Caki2 (cell line): ENCODE data around the gene UHRF2. TPM values are rescaled to one million over a fixed set of nuclear protein-coding genes. Genes with fewer than 3 reads are reported as not detected.
"Not testable (repeated sequence)": the region's sequence is repeated elsewhere in the genome, so short reads cannot be mapped to it uniquely, and the experiment has no call there.

Experiments
- DNase-seq: peaks from one replicate; pipeline ENCODE4 v3.0.0-alpha.2; 2015; ENCODE audit warnings: low read depth
- in situ Hi-C: cut with HindIII; loops from 2 replicates; pipeline ENCODE4 v1.10.0; 2016; ENCODE audit warnings: low sequenced_read_pairs, low pct_unique_long_range_greater_than_20kb, mixed read lengths
- total RNA-seq: library from RNA; depleted of rRNA; stranded (reverse); fragments of >200 nt; shearing (Covaris generic); gene quantifications from 2 replicates; pipeline ENCODE4 v1.2.3, GENCODE V29; 2014; ENCODE audit warnings: low replicate concordance

UHRF2 gene
- total RNA-seq, 1 experiment from 2014 or later: 4.8 TPM

DNA sequence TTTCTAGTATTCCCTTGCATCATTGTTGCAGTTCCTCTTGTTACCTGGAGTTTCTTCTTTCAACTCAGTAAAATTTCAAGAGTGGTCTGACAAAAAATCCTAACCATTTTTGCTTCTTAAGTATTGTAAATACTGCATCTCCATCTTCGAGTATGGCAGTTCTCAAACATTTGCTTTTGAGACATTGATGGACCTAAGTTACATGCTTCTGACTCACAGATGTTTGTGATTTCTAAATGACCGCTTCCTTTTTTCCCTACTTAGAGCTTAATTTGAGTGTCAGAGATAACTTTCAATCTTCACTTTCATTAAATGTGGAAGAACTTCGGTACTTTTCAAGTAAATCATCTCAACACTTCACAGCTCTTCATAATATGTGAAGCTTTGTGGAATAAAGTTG, 4.2 kb downstream of the UHRF2 start:
- in situ Hi-C loops: no loop called here
- no peak for DNase-seq

GRCh38 chr9:6418764-6419163, 5.8 kb downstream of the UHRF2 start:
- in situ Hi-C loops: no loop called here
- DNase-seq: no peak

- in situ Hi-C loops: no loop called here
- DNase-seq: no peak
Observed at GRCh38 chr9:6424940-6425339, 11.9 kb downstream of the UHRF2 start.

- DNase-seq: no peak
- in situ Hi-C loops: no loop called here
Observed at GRCh38 chr9:6426117-6426516, 13.1 kb downstream of the UHRF2 start.

DNA sequence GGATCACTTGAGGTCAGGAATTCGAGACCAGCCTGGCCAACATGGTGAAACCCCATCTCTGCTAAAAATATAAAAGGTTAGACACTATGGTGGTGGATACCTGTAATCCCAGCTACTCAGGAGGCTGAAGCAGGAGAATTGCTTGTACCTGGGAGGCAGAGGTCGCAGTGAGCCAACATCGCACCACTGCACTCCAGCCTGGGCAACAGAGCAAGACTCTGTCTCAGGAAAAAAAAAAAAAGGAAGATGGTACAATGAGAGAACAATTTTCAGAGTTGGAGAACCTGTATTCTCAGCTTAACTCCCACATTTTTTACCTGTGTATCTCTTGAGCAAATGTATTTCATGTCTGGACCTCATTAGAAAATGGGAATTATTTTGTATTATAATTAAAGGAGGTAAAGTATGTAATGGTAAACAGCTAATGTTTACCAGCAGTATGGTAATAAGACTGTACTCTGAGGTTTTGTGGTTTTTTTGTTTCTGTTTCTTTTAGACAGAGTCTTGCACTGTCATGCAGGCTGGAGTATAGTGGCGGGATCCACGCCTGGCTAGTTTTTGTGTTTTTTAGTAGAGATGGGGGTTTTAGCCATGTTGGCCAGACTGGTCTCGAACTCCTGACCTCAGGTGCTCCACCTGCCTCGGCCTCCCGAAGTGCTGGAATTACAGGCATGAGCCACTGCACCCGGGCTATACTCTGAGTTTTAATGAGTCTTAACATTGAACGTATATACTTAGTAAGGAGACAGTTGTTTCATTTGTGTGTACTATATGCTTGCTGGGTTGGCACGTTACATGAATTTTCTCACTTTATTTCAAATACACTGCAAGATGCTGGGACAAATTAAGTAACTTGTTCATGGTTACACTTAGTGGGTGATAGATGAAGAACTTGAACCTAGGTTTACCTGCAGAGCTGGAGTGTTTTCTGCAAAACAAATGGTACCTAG, 16.2 kb downstream of the UHRF2 start:
- in situ Hi-C loops: no loop called here
- peak; percentile 39 for DNase-seq

DNA sequence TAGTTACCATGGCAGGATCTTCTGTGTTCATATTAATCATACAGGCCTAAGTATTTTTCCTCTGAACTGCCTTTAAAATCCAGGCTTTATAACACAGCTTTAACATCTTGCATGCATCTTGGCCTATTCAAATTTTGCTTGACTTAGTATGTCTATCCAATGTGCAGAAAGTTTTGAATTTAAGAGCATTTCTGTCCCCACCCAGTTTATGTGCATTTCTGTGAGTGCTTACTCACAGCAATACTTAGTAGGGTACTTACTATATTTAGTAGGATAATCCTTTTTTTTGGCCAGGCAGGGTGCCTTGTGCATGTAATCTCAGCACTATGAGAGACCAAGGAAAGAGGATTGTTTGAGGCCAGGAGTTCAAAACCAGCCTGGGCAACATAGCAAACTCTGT, 18.0 kb downstream of the UHRF2 start:
- DNase-seq: no peak
- in situ Hi-C loops: no loop called here

DNA sequence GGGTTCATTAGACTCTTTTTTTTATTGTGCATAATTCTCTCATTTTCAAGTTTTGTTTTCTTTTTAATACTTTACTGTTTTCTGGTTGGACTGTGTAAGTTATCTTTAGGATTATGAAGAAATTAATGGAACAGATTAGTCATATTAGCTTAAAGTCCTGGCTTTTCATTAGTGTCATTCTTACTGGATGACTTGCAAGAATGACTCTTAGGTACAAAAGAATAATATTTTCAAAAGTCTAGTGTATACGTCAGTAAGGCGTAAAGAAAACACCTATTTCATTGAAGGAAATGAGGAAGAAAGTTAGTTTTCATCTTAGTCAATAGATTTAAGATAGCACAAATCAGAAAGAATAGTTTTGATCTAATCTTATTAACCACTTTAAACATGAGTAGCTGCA, 20.4 kb downstream of the UHRF2 start:
- in situ Hi-C loops: no loop called here
- peak; percentile 40 for DNase-seq

DNA sequence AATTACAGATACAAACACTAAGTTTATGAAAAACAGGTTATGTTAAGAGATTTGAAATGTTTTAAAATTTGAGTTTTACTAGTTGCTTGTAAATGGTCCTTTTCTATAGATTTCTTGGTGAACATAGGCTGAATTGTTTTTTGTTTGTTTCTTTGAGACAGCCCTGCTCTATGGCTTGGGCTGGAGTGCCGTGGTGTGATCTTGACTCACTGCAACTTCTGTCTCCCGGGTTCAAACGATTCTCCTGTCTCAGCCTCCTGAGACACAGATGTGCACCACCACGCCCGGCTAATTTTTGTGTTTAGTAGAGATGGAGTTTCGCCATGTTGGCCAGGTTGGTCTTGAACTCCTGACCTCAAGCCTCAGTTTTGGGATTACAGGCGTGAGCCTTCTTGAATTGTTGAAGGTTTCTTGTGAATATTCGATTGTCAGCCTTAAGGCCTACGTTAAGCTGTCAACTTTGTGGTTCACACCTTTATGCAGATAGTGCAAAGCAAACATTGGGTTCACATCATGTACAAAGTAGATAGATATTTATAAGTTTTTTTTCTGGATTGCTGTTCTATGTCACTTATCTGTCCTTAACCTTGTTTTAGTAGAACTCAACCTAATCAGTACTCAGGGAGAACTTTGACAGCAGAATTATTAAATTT, 26.2 kb downstream of the UHRF2 start:
- in situ Hi-C loops: no loop called here
- DNase-seq: no peak

GRCh38 chr9:6440405-6440804, 27.4 kb downstream of the UHRF2 start:
- in situ Hi-C loops: no loop called here

GRCh38 chr9:6441269-6441668, 28.3 kb downstream of the UHRF2 start:
- in situ Hi-C loops: no loop called here
- peak; percentile 5 for DNase-seq

More at GRCh38 chr9:6440405-6440804, 27.4 kb downstream of the UHRF2 start:
- no peak for DNase-seq

- no peak for DNase-seq
- in situ Hi-C loops: no loop called here
Observed at GRCh38 chr9:6443661-6444060, 30.7 kb downstream of the UHRF2 start.

DNA sequence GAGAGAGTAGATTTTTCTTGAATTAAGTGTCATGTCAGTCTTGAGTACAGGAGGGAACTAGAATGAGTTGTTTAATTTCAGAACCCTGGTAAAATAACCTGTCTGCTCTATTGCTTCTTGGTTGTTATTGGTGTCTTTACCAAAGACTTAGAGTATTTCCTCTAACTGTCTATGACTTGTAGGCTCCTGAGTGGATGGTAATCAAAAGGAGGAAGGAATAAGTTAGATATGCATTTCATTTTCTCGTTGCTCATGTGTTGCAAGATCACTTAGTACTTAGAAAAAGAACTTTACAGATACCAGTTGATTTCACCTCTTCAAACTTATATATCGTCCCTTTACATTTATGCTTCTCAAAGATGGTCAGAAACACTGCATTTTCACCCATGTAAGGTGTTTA, 31.1 kb downstream of the UHRF2 start:
- in situ Hi-C loops: no loop called here

DNA sequence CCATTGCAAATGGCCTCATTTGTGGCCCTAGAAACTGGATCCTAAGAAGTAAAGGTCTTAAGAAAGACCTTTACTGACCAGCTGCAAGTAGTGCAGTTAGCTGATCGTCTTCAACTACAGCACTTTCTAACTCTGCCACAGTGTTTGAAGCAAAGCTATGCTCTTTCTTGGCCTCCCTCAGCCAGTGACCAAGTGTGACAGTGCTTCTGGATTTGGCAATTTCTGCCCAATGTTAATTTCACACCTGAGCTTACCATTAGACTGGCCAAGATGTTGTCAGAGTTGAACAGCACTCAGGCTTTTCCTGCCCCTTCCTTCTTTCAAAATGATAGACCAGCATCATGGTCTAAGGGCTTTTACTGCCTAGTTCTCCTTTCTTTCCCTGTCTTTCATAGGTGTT, 36.1 kb downstream of the UHRF2 start:
- in situ Hi-C loops: no loop called here
- DNase-seq: no peak

More for the DNA sequence above, 31.1 kb downstream of the UHRF2 start:
- no peak for DNase-seq

DNA sequence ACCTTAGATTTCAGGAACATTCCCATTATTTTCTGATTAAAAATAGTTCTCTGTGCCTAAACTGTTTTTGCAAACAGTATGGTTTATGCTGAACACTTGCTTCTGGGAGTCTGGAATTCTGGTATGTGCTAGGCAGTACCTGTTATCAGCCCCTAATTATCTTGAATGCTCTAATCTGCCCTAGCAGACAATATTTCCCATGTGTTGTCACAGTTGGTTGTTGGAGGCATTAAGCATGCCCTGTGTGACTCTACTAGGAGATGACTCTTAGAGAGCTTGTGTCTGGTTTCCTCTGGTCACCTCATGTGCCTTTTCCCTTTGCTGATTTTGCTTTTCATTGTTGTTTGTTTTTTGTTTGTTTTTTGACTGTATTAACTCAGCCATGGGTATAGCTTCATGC, 36.6 kb downstream of the UHRF2 start:
- in situ Hi-C loops: no loop called here
- DNase-seq: no peak

DNA sequence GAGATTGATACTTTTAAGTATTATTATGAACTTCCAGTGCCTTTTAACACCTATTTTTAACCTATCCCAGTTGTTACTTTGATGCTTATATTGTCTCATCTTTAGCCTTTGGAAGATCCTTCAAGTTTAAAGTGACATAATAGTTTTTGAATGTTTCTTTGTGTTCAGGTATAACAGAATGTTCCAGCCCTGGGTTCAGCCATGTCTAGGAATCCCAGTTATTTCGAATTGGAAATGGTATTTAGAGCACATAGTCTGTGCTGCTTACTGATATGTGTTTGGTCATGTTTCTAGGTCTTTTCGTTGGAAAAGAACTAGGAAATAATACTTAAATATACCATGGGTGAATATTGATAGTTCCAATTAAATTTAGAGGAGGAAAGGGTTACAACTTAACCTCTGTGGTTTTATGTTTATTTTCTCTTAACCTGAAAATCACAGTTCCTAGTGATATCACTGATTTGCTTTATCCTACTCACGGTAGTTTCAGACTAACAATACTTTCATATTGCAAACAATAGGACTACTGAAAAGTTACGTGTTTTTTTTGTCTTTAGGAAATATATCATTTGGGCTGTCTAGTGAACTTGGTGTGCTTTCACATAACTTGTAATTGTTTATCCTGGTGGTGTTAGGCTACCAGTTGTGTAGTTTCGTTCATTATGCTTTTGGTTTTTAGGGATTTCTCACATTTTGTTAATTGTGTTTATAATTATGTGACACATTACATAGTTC, 37.8 kb downstream of the UHRF2 start:
- DNase-seq: no peak
- in situ Hi-C loops: no loop called here

- in situ Hi-C loops, DNase-seq: not testable (repeated sequence)
Observed at GRCh38 chr9:6455292-6455691, 42.3 kb downstream of the UHRF2 start.

DNA sequence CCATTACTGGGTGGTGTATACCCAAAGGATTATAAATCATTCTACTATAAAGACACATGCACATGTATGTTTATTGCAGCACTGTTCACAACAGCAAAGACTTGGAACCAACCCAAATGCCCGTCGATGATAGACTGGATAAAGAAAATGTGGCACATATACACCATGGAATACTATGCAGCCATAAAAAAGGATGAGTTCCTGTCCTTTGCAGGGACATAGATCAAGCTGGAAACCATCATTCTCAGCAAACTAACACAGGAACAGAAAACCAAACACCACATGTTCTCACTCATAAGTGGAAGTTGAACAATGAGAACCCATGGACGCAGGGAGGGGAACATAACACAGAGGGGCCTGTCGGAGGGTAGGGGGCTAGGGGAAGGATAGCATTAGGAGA, 45.7 kb downstream of the UHRF2 start:
- in situ Hi-C loops, DNase-seq: not testable (repeated sequence)

GRCh38 chr9:6459718-6460117, 46.7 kb downstream of the UHRF2 start:
- in situ Hi-C loops: no loop called here
- no peak for DNase-seq

DNA sequence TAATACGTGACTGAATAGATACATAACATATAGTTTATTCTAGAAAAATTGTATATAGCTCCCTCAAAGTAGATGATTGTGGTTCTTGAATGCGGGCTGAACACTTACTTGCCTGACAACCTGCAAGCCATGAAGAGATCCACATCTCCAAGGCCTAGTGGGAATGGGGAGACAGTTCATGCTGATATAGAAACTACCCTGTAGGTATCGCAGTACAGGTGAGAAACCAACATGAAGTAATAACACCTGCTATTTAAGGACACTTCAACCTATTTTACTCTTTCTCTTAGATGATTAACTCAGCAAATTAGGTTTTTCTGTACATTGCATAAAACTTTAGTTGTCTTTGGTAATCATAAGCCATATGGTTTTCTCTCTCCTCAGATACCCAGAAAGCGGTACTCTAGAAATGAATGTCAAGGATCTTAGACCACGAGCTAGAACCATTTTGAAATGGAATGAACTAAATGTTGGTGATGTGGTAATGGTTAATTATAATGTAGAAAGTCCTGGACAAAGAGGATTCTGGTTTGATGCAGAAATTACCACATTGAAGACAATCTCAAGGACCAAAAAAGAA, 47.3 kb downstream of the UHRF2 start:
- in situ Hi-C loops: no loop called here
- DNase-seq: no peak
